Bronchial epithelial cell (primary cell): ENCODE measurements around the gene TTC7B. TPM values are rescaled to one million over a fixed set of nuclear protein-coding genes. Genes with fewer than 3 reads are reported as not detected.

Experiments used
- DNase-seq: peaks from one replicate; pipeline ENCODE4 v3.0.0-alpha.2; 2010; ENCODE audit warnings: low read depth
- FAIRE-seq: peaks from 2 replicates; lab custom pipeline; 2011; peaks lifted over from hg19 to GRCh38; lab: Jason Lieb, UNC
- H3K27me3 ChIP-seq: 2 replicates; pipeline ENCODE4 v1.5.1; 2011; ENCODE audit warnings: low read length; ENCODE audit not compliant: control insufficient read depth, insufficient read depth
- H3K36me3 ChIP-seq: 2 replicates; pipeline ENCODE4 v1.5.1; 2011; ENCODE audit warnings: low read length; ENCODE audit not compliant: control insufficient read depth, insufficient read depth
- H3K4me3 ChIP-seq: 2 replicates; pipeline ENCODE4 v1.5.1; 2011; ENCODE audit warnings: mild to moderate bottlenecking, low read depth, low read length, control low read depth
- CTCF ChIP-seq: IDR thresholded peaks from 2 replicates; pipeline ENCODE4 v1.5.1; 2011; ENCODE audit warnings: mild to moderate bottlenecking, moderate library complexity, low read length, control low read depth, inconsistent platforms; ENCODE audit not compliant: insufficient read depth, severe bottlenecking
- total RNA-seq: library from RNA; depleted of rRNA; stranded (reverse); fragments of >200 nt; gene quantifications from 2 replicates; pipeline ENCODE4 v1.2.1, GENCODE V29; 2014

The TTC7B gene
- total RNA-seq, 1 donor from 2014 or later, result 2.9 TPM

DNA sequence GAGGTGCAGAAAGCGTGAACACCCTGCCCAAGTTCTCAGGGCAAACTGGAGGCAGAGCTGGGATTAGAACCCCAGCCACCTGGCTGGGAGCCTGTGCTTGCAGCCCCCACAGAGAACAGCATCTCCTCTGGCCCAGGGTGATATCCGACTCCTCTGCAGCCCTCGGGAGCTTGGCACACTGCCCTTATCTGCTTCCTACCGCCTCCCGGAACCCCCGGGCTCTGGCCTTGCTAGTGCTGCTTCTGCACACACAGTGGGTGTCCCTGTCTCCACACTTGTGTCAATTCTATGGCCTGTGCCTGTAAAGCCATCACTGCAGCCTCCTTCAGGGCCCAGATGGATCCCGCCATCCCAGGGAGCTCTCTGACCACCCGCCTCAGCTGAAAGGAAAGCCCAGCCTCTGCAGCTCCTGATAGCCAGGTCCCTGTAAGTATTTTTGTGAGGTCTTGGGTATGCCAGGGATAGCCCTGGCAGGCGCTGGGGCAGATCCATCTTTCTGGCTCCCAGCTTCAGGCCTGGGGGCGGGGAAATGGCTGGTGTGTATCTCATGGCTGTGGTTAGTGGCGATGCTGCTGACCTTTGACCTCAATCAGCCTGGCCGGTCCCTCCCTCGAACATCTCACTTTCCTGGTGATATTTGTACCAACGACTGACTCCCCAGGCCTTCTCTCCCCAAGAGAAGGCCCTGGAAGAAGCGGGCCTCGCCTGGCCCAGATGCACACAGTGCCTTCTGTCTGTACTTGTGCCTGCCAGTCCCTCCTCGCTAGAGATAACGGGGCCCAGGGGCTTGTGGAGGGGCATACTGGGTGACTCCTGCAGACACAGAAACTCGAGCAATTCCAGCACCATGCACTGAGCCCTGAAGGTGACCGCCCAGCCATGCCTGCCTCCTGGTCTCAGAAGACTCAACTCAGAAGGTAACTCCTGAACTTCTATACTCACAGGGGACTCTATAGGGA lies 235.6 kb downstream of the TTC7B start:
- no peak for DNase-seq
- no peak overlapping the region for H3K4me3 ChIP-seq
- H3K27me3 ChIP-seq, result no peaks in the 10 kb centered on the region
- no peaks in the 10 kb centered on the region for H3K36me3 ChIP-seq
- no peak for FAIRE-seq
- no peak for TF ChIP-seq CTCF

- H3K4me3 ChIP-seq, result no peak overlapping the region
- no peaks in the 10 kb centered on the region for H3K36me3 ChIP-seq
- DNase-seq (no peak), FAIRE-seq (no peak)
- TF ChIP-seq CTCF, result no peak
- H3K27me3 ChIP-seq, result no peaks in the 10 kb centered on the region
These were observed 236.4 kb downstream of the TTC7B start for GRCh38 chr14:90579816-90580215.

DNA sequence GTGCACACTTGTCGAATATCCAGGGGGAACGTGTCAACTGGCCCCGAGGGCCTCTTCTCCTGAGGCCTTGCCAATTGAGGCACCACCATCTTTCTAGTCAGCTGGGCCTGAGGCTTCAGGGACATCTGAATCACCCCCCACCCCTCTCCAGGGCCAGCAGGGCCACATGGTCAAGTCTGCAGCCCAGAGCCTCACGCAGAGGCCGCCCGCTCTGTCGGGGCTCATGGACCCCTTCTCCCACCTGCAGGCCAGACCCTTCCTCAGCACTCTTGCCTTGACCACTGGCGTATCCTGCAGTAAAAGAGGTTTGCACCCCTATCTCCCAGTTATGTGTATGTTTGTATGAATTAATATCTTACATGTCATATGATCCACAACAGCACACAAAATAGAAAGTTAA lies 237.1 kb downstream of the TTC7B start:
- FAIRE-seq (no peak), DNase-seq (no peak)
- Histone ChIP-seq H3K4me3 (no peak overlapping the region), H3K36me3 (no peaks in the 10 kb centered on the region), H3K27me3 (no peaks in the 10 kb centered on the region)
- no peak for TF ChIP-seq CTCF

GRCh38 chr14:90578283-90578985 lies 237.8 kb downstream of the TTC7B start:
- no peak for FAIRE-seq
- Histone ChIP-seq H3K27me3 (no peaks in the 10 kb centered on the region), H3K36me3 (no peaks in the 10 kb centered on the region), H3K4me3 (no peak overlapping the region)
- no peak for DNase-seq
- no peak for TF ChIP-seq CTCF

GRCh38 chr14:90577661-90578282 lies 238.5 kb downstream of the TTC7B start:
- Histone ChIP-seq H3K27me3 (no peaks in the 10 kb centered on the region), H3K36me3 (no peaks in the 10 kb centered on the region), H3K4me3 (no peak overlapping the region)
- no peak for TF ChIP-seq CTCF
- no peak for FAIRE-seq
- DNase-seq, result no peak
